Body of pancreas (tissue), 4 donors: ENCODE measurements around the gene ADGRF4. TPM values are rescaled to one million over a fixed set of nuclear protein-coding genes. Genes with fewer than 3 reads are reported as not detected.

Experiments
- ATAC-seq: fragments of 150-250 bp; one replicate; pipeline ENCODE4 v1.9.1; 2016
- DNase-seq, 4 donors: peaks; one replicate each; pipeline ENCODE4 v3.0.0-alpha.2; 2019
- H3K27ac ChIP-seq, 4 donors: fragments of 200-600 bp; sonication (generic); 1 replicate in 3 of 4; 2 replicates in 1 of 4; pipeline versions ENCODE4 v1.5.1 to v1.6.1; 2016 to 2019; ENCODE audit warnings: mild to moderate bottlenecking in 1 of 4, mixed read lengths in 1 of 4, moderate library complexity in 1 of 4
- H3K27me3 ChIP-seq, 2 donors: fragments of 200-600 bp; sonication (generic); one replicate each; pipeline ENCODE4 v1.6.0; 2016; ENCODE audit warnings: mild to moderate bottlenecking in 1 of 2
- H3K36me3 ChIP-seq, 2 donors: fragments of 200-600 bp; sonication (generic); replicated peaks in 1 of 2; 2 replicates each; pipeline ENCODE4 v1.5.1; 2016; ENCODE audit warnings: low read depth in 2 of 2; ENCODE audit not compliant: insufficient read depth in 1 of 2
- H3K4me1 ChIP-seq: fragments of 200-600 bp; sonication (generic); one replicate; pipeline ENCODE4 v1.6.0; 2016
- H3K4me3 ChIP-seq, 2 donors: fragments of 200-600 bp; sonication (generic); 1 replicate in 1 of 2; 2 replicates in 1 of 2; pipeline ENCODE4 v1.5.1; 2016 to 2019
- H3K9me3 ChIP-seq, 3 donors: fragments of 200-600 bp; sonication (generic); 1 replicate in 2 of 3; 2 replicates in 1 of 3; pipeline ENCODE4 v1.5.1; 2016
- POLR2A ChIP-seq, 3 donors: fragments of 450-650 bp; IDR thresholded peaks; one replicate each; pipeline ENCODE4 v1.6.1; 2016; ENCODE audit warnings: antibody characterized with exemption in 3 of 3, mild to moderate bottlenecking in 2 of 3
- WGBS, 2 donors: methylation state at CpG; one replicate each; pipeline ENCODE4 v1.1.5; 2017; 5-methylcytosine and 5-hydroxymethylcytosine counted together
- intact Hi-C: fragments of 100-400 bp; cut with DNase I; formaldehyde crosslinking; loops from one replicate; pipeline ENCODE4 v1.15.1; 2023
- total RNA-seq, 2 donors: library from RNA; depleted of rRNA; stranded (reverse); fragments of >200 nt; gene quantifications; one replicate each; pipeline ENCODE4 v1.1.0, GENCODE V29; 2016
- TF ChIP-seq, protein P1 (sequence below), 7 experiments: fragments of 450-650 bp in 4 of 7; fragments of 200-600 bp in 3 of 7; sonication (generic) in 3 of 7; IDR thresholded peaks; one replicate each; pipeline ENCODE4 v1.5.1; 2016 to 2019; ENCODE audit warnings: antibody characterized with exemption in 7 of 7

ADGRF4 gene
- total RNA-seq, 2 donors from 2014 or later, result not detected

DNA sequence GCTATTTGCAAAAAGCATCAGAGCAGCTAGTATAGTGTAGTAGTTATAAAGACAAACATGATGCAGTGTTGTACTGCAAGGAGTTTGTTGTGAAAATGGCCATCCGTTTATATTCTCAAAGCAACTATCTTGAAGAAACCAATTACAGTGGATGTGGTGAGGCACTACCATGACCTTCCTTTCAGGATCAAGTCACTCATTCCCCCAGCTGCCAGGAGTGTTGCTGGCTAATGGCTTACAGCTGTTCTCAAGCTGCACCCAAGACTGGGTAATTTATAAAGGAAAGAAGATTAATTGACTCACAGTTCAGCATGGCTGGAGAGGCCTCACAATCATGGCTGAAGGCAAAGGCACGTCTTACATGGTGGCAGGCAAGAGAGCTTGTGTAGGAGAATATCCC is 29.0 kb downstream of the ADGRF4 start:
- intact Hi-C loops, result no loop called here
- DNase-seq (no peak), ATAC-seq (no peak)
- no peaks in the 10 kb centered on the region for H3K27me3 ChIP-seq
- H3K27ac ChIP-seq, result no peak overlapping the region
- H3K9me3 ChIP-seq, result no peaks in the 10 kb centered on the region
- H3K4me1 ChIP-seq, result no peaks in the 10 kb centered on the region
- no peaks in the 10 kb centered on the region for H3K36me3 ChIP-seq
- no peak overlapping the region for H3K4me3 ChIP-seq
- WGBS, 2 donors, result 35 to 45% methylated on average over 2 of the region's 2 CpGs
- TF ChIP-seq, protein P1, sequence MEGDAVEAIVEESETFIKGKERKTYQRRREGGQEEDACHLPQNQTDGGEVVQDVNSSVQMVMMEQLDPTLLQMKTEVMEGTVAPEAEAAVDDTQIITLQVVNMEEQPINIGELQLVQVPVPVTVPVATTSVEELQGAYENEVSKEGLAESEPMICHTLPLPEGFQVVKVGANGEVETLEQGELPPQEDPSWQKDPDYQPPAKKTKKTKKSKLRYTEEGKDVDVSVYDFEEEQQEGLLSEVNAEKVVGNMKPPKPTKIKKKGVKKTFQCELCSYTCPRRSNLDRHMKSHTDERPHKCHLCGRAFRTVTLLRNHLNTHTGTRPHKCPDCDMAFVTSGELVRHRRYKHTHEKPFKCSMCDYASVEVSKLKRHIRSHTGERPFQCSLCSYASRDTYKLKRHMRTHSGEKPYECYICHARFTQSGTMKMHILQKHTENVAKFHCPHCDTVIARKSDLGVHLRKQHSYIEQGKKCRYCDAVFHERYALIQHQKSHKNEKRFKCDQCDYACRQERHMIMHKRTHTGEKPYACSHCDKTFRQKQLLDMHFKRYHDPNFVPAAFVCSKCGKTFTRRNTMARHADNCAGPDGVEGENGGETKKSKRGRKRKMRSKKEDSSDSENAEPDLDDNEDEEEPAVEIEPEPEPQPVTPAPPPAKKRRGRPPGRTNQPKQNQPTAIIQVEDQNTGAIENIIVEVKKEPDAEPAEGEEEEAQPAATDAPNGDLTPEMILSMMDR (IDR thresholded peaks at IDR 0.05), result no peak
- no peak for TF ChIP-seq POLR2A (IDR thresholded peaks at IDR 0.05)

DNA sequence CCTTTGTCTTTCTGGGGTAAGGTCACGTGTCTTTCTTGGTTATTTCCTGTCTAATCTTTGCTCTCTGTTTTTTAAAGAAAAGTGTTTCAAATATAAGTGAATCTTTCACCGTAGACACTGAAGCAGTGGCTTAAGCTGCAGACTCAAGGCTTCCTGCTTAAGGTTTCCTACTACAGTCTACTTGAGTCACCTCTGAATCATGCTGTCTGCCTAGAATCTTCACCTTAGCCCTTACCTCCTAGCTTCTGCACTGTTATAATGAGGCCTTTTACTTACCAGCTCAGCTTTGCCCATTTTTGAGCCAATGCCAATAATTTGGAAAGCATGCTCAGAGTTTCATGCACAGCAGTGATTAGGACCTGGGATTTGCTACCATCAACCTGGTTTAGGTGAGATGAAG is 30.6 kb downstream of the ADGRF4 start:
- intact Hi-C loops, result no loop called here

DNA sequence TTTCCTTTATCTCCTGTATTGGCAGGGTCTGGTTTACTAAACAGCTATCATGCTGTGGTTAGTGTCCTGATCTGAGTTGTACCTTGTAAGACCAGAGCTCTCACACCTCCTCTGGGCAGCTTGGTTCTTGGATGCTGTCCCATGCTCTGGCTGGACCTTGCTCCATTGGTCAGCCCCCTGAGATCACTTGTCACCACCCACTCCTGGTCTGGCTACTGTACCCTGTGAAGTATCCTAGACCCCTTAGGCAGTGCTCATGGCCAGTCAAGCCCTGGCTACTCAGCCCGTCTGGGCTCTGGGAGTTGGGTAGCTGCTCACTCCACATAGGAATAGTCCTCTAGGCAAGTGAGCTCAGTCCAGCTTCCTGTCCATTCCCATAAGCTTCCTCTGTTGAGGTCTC is 31.1 kb downstream of the ADGRF4 start:
- Histone ChIP-seq H3K4me1 (no peaks in the 10 kb centered on the region), H3K36me3 (no peaks in the 10 kb centered on the region), H3K9me3 (no peaks in the 10 kb centered on the region), H3K4me3 (no peak overlapping the region), H3K27me3 (no peaks in the 10 kb centered on the region), H3K27ac (no peak overlapping the region)
- DNase-seq (no peak), ATAC-seq (no peak)
- TF ChIP-seq, protein P1 (IDR thresholded peaks at IDR 0.05), result no peak
- no peak for TF ChIP-seq POLR2A (IDR thresholded peaks at IDR 0.05)
- 73% methylated on average over 1 of the region's 1 CpG; no CpG with 5 or more reads in 1 of the 2 donors for WGBS, 2 donors
- intact Hi-C loops, result no loop called here

More for the DNA sequence above, 30.6 kb downstream of the ADGRF4 start:
- Histone ChIP-seq H3K27ac (no peak overlapping the region), H3K4me1 (no peaks in the 10 kb centered on the region), H3K9me3 (no peaks in the 10 kb centered on the region), H3K27me3 (no peaks in the 10 kb centered on the region), H3K36me3 (no peaks in the 10 kb centered on the region), H3K4me3 (no peak overlapping the region)
- no peak for TF ChIP-seq POLR2A (IDR thresholded peaks at IDR 0.05)
- TF ChIP-seq, protein P1 (IDR thresholded peaks at IDR 0.05), result no peak
- 24 to 30% methylated on average over 2 of the region's 2 CpGs for WGBS, 2 donors
- no peak for ATAC-seq
- no peak for DNase-seq

DNA sequence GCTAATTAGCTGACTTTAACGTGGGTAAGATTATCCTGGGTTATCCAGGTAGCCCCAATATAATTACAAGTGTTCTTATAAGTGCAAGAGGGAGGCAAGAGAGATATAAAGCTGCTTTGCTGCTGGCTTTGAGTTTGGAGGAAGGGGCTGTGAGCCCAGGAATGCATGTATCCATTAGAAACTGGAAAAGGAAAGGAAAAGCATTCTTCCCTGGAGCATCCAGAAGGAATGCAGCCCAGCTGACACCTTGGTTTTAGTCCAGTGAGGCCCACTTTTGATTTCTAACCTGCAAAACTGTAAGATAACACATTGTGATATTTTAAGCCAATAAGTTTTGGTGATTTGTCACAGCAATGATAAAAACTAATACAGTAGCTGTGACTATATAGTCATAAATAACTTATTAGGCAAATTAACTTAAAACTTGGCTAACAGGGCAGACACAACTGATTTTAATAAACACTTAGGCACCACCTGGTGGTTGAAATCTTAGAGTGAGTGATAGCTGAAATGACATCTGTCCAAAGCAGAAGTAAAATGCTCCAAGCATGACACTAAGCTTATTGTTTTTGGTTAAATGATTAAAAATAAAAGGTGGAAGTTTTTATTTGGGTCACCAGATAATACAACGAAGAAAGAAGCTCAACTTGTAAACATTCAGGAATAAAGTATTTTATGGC is 35.6 kb downstream of the ADGRF4 start:
- TF ChIP-seq POLR2A (IDR thresholded peaks at IDR 0.05), result no peak
- TF ChIP-seq, protein P1 (IDR thresholded peaks at IDR 0.05), result peak in 6 of 7 experiments; percentile 21 to 61 (median 48)
- no peaks in the 10 kb centered on the region for H3K9me3 ChIP-seq
- H3K4me3 ChIP-seq, result no peak overlapping the region
- H3K27me3 ChIP-seq, result no peaks in the 10 kb centered on the region
- peak in 2 of 4 donors; percentile 7 to 19 for DNase-seq
- no peak overlapping the region for H3K27ac ChIP-seq
- H3K36me3 ChIP-seq, result no peaks in the 10 kb centered on the region
- intact Hi-C loops, result no loop called here
- H3K4me1 ChIP-seq, result no peaks in the 10 kb centered on the region
- ATAC-seq, result no peak
- WGBS, 2 donors, result 12 to 13% methylated on average over 2 of the region's 2 CpGs
